BJ (cell line): ENCODE measurements around the gene GPD2. TPM values are rescaled to one million over a fixed set of nuclear protein-coding genes. Genes with fewer than 3 reads are reported as not detected.

Experiments
- CTCF ChIA-PET: fragments of 350-600 bp; formaldehyde crosslinking; extraction: SDS; loops from one replicate; lab custom pipeline; 2021; ENCODE audit warnings: antibody characterized with exemption, inconsistent platforms; lab: Yijun Ruan, JAX
- POLR2A ChIA-PET: fragments of 300-600 bp; sonication (Branson Sonifier 250); formaldehyde crosslinking; extraction: SDS; loops from one replicate; lab custom pipeline; 2021; ENCODE audit warnings: antibody characterized with exemption; lab: Charles Lee
- DNase-seq: peaks from one replicate; pipeline ENCODE4 v3.0.0-alpha.2; 2011; ENCODE audit warnings: low read depth
- H3K27me3 ChIP-seq: 2 replicates; pipeline ENCODE4 v1.6.0; 2011; ENCODE audit warnings: low read length; ENCODE audit not compliant: control insufficient read depth, insufficient read depth
- H3K36me3 ChIP-seq: 2 replicates; pipeline ENCODE4 v1.5.1; 2011; ENCODE audit warnings: low read length; ENCODE audit not compliant: control insufficient read depth, insufficient read depth
- H3K4me3 ChIP-seq: 2 replicates; pipeline ENCODE4 v1.5.1; 2011; ENCODE audit warnings: low read depth, mild to moderate bottlenecking, control low read depth, low read length
- polyA plus RNA-seq: library from polyadenylated mRNA; depleted of rRNA; stranded (reverse); fragments of >200 nt; gene quantifications from 2 replicates; pipeline ENCODE4 v1.2.3, GENCODE V29; 2011
- TF ChIP-seq, protein P1 (sequence below): IDR thresholded peaks from 2 replicates; pipeline ENCODE4 v1.5.1; 2011; ENCODE audit warnings: low read depth, mild to moderate bottlenecking, control low read depth, inconsistent platforms, low read length, moderate library complexity; ENCODE audit not compliant: insufficient read depth

GPD2 gene
- polyA plus RNA-seq, 1 experiment, result 13.5 TPM

DNA sequence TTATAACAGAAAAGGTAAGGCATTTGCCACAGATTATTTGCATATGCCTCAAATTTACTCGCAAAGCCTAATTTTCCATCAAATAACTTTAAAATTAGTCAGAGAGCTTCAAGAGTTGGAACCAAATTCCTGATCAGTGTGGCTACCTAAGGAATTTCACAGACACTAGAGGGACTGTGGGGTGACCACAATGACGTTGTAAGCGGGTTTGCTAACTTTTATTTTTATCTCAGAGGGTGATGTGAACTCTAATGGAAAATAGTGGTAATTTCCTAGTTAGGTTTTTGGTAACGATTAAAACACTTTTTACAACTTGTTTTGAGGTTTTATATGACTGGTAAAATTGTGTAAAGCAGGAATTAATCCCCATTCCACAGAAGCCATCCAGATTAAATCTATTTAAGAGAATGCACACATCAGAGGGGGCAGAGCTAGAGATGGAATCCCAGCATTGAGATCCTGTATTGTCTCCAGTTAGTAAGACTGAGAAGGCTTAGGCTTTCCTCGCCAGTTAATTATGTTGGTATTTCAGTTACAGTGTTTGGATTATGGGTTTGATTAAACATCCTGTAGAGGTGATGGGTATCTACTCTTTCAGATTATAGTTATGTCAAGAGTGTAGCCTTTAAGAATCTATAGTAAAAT, 129.0 kb downstream of the GPD2 start:
- Histone ChIP-seq H3K36me3 (0 out of 2 replicates have a peak, but pooled peaks cover 2% of the 10 kb centered on the region), H3K4me3 (no peak overlapping the region), H3K27me3 (no peaks in the 10 kb centered on the region)
- TF ChIP-seq, protein P1, sequence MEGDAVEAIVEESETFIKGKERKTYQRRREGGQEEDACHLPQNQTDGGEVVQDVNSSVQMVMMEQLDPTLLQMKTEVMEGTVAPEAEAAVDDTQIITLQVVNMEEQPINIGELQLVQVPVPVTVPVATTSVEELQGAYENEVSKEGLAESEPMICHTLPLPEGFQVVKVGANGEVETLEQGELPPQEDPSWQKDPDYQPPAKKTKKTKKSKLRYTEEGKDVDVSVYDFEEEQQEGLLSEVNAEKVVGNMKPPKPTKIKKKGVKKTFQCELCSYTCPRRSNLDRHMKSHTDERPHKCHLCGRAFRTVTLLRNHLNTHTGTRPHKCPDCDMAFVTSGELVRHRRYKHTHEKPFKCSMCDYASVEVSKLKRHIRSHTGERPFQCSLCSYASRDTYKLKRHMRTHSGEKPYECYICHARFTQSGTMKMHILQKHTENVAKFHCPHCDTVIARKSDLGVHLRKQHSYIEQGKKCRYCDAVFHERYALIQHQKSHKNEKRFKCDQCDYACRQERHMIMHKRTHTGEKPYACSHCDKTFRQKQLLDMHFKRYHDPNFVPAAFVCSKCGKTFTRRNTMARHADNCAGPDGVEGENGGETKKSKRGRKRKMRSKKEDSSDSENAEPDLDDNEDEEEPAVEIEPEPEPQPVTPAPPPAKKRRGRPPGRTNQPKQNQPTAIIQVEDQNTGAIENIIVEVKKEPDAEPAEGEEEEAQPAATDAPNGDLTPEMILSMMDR, result no peak
- DNase-seq, result peak; percentile 78
- CTCF ChIA-PET, result no interaction called here
- POLR2A ChIA-PET, result no interaction called here

DNA sequence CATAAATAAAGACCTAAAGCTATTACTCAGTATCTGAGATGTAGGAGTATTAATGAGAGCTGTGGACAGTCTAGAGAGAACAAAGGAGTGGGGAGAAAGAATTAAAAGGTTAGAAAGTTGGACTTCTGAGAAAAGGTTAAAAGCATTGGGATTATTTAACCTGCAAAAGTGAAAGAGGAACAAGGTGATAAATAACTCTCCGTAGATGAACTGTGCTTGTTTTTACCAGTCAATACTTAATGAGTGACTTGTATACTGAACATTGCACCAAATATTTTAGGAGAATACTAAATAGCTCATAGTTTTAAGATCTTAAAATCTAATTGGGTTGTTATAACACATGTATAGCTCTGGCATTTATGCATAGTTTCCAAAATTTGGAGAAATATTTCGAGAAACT, 137.5 kb downstream of the GPD2 start:
- DNase-seq, result no peak
- Histone ChIP-seq H3K27me3 (no peaks in the 10 kb centered on the region), H3K36me3 (0 out of 2 replicates have a peak, but pooled peaks cover 2% of the 10 kb centered on the region), H3K4me3 (no peak overlapping the region)
- TF ChIP-seq, protein P1, result no peak
- POLR2A ChIA-PET, result no interaction called here
- CTCF ChIA-PET, result no interaction called here

DNA sequence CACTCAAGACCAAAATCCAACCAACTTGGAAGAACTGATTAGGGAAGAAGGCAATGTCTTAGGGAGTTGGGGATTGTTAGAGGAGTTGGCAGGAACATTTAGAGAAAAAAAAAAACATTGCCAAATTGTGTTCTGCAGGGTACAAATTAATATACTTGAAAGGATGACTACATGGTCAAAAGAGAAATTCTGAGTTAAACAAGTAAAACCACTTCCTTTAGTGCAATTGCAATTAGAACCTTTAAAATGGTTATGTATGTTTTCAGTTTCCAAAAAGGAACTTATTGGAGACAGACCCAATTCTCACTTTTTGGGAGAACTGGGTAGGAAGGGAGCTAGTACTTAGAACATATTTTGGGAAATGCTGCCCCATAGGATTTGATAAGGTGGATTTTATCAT, 137.9 kb downstream of the GPD2 start:
- 0 out of 2 replicates have a peak, but pooled peaks cover 2% of the 10 kb centered on the region for H3K36me3 ChIP-seq
- TF ChIP-seq, protein P1, result no peak
- ChIA-PET POLR2A (no interaction called here), CTCF (no interaction called here)
- no peak for DNase-seq
- H3K27me3 ChIP-seq, result no peaks in the 10 kb centered on the region
- no peak overlapping the region for H3K4me3 ChIP-seq

DNA sequence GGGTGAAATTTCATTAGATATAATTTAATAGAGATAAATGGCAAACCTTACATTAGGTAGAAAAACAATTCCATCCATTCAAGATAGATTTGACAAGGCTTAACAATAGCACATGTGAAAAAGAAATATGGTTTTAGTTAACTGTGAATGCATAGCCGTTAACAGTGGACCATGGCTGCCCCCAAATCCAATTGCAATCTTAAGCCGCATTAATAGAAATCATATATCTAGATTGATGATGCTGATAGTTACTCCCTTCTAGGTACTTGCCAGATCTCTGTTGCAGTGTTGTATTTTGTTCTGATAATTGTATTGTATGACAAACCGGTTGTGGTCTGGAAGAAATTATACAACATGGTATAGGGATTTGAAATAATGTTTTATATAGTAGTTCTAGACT, 139.8 kb downstream of the GPD2 start:
- Histone ChIP-seq H3K4me3 (no peak overlapping the region), H3K27me3 (no peaks in the 10 kb centered on the region), H3K36me3 (no peaks in the 10 kb centered on the region)
- ChIA-PET POLR2A (no interaction called here), CTCF (no interaction called here)
- DNase-seq, result no peak
- TF ChIP-seq, protein P1, result no peak

DNA sequence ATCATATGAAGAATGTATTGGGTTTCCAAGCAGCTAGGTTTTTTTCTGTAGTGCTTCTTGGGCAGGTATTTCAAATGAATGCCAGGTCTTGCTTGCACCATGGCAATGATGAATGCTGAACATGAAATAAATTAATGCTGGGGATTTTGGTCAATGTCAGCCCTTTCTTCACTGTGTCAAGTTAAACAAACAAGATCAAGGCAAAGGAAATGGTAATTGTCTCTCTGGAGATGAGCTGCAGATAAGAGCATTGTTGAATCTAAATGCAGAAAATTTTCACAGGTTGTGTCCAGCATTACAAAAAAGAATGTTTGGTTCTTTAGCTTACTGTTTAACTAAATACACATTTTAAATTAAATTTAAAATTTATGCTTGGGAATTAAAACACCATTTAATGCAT, 144.3 kb downstream of the GPD2 start:
- CTCF ChIA-PET, result no interaction called here
- no peaks in the 10 kb centered on the region for H3K27me3 ChIP-seq

More for the DNA sequence above, 144.3 kb downstream of the GPD2 start:
- Histone ChIP-seq H3K36me3 (no peaks in the 10 kb centered on the region), H3K4me3 (no peak overlapping the region)
- POLR2A ChIA-PET, result no interaction called here
- TF ChIP-seq, protein P1, result no peak
- DNase-seq, result no peak
